Breast epithelium (tissue), 3 donors: ENCODE data around the gene CDKN1C.

ENCODE experiments used
- CTCF ChIP-seq, 3 donors: fragments of 450-650 bp; IDR thresholded peaks; one replicate each; pipeline ENCODE4 v1.5.1; 2016 to 2017; ENCODE audit warnings: antibody characterized with exemption in 3 of 3, mild to moderate bottlenecking in 3 of 3, moderate library complexity in 3 of 3
- POLR2A ChIP-seq: fragments of 450-650 bp; IDR thresholded peaks from one replicate; pipeline ENCODE4 v1.6.1; 2016; ENCODE audit warnings: antibody characterized with exemption, mild to moderate bottlenecking, moderate library complexity
- POLR2AphosphoS5 ChIP-seq, 3 donors: sonication (generic); formaldehyde crosslinking; IDR thresholded peaks; one replicate each; pipeline ENCODE4 v1.6.1; 2017; ENCODE audit warnings: antibody characterized with exemption in 3 of 3

DNA sequence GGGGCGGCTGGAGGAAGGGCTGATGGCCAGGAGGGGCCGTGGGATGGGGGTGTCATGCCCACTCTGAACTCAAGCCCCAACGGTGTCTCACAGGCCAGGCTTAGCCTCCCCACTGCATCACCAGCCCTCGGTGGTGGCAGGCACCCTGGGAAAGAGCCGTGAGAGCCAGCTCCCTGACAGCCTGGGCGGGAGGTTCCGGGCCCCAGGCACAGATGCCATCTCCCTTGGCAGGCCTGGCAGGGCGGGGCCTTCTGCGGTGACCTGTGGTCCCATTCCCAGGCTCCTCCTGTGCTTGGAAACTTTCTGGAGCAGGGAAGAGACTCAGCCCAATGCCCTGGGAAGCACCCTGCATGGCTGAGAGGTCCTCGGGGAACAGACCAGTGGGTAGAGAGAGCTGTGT is 38.8 kb upstream of the CDKN1C start:
- no peak for TF ChIP-seq POLR2A
- no peak for TF ChIP-seq CTCF (IDR thresholded peaks at IDR 0.05)
- TF ChIP-seq POLR2AphosphoS5 (IDR thresholded peaks at IDR 0.05): peak in 1 of 3 donors; percentile 30
